ENCODE results near the gene SEC61A2. TPM values are rescaled to one million over a fixed set of nuclear protein-coding genes. Genes with fewer than 3 reads are reported as not detected.

SEC61A2 gene
- total and polyA plus RNA-seq, 10 of the 15 experiments (the other 5 are each of a cell fraction or from before 2014, with no cell fraction given) = 3.0 to 36.2 (median 8.6) TPM

- TF ChIP-seq YY1 (IDR thresholded peaks at IDR 0.05; ENCODE audit: low read depth, low read length) = 0 out of 2 replicates have a peak, but pooled peaks have one; percentile 42
- 0 out of 2 replicates have a peak, but pooled peaks have one; percentile 44 for TF ChIP-seq NBN (IDR thresholded peaks at IDR 0.05)
- no peak for TF ChIP-seq CHD4 (IDR thresholded peaks at IDR 0.05)
- no peak for TF ChIP-seq IRF4 (IDR thresholded peaks at IDR 0.05; ENCODE audit: low read depth, low read length)
- peak; percentile 34 for TF ChIP-seq E2F8 (IDR thresholded peaks at IDR 0.05; ENCODE audit: low read depth, partially characterized antibody)
- 0 out of 2 replicates have a peak, but pooled peaks have one; percentile 45 for TF ChIP-seq SMARCA5 (IDR thresholded peaks at IDR 0.05)
- 0 out of 2 replicates have a peak, but pooled peaks have one; percentile 21 for TF ChIP-seq SIN3A (IDR thresholded peaks at IDR 0.05; ENCODE audit: low read depth, low read length)
Observed at GRCh38 chr10:12130237-12130872, 878 bp downstream of the SEC61A2 start (continued).

GRCh38 chr10:12135631-12136030 is 6.2 kb downstream of the SEC61A2 start:
- no peaks in the 10 kb centered on the region for H3K9me3 ChIP-seq (replicated peaks; ENCODE audit: control insufficient read depth, insufficient read depth, low read length)
- 94% methylated on average over 3 of the region's 3 CpGs for WGBS (ENCODE audit: insufficient coverage, insufficient replicate concordance, low lambda C conversion rate, missing lambda C conversion rate)
- ATAC-seq (no peak), FAIRE-seq (no peak), DNase-seq (ENCODE audit: low read depth, low spot score) (no peak)
- H3K4me1 ChIP-seq (ENCODE audit: control insufficient read depth, insufficient read depth, low read length) = no peaks in the 10 kb centered on the region
- H3K27me3 ChIP-seq (replicated peaks in 1 of 2; ENCODE audit: control insufficient read depth in 2 of 2, insufficient read depth in 2 of 2, low read length in 1 of 2) = no peaks in the 10 kb centered on the region
- RAD21 ChIA-PET (ENCODE audit: unreplicated experiment) = no interaction called here
- no peak overlapping the region for H3K9ac ChIP-seq (ENCODE audit: control insufficient read depth, insufficient read depth, low read length)
- in situ Hi-C loops (cut with MboI) = no loop called here
- H3K4me3 ChIP-seq = no peak overlapping the region
- H2AFZ ChIP-seq (ENCODE audit: control insufficient read depth, low read depth, low read length) = no peak overlapping the region
- H4K20me1 ChIP-seq (ENCODE audit: control insufficient read depth, insufficient read depth) = no peaks in the 10 kb centered on the region
- H3K4me2 ChIP-seq (ENCODE audit: control insufficient read depth, insufficient read depth) = no peak overlapping the region
- H3K27ac ChIP-seq (ENCODE audit: control insufficient read depth, insufficient read depth) = no peak overlapping the region
- CTCF ChIA-PET = interaction anchor here (0.6 to 1.2 kb wide), 3 partner anchors 15 to 79 kb away, joined by 3 to 4 read pairs (median 4); no protein-coding TSS in a partner anchor
- peaks cover 2 to 6% of the 10 kb centered on the region in 2 experiments; a peak in 2 of 4 replicates for H3K36me3 ChIP-seq (ENCODE audit: control insufficient read depth in 2 of 2, insufficient read depth in 2 of 2, low read length in 1 of 2)
- peaks cover 14% of the 10 kb centered on the region for H3K79me2 ChIP-seq (ENCODE audit: control insufficient read depth, insufficient read depth, low read length)
- SMC1A ChIA-PET (ENCODE audit: uncharacterized antibody, unreplicated experiment) = interaction anchor here (1.0 to 1.2 kb wide), 2 partner anchors 14 to 102 kb away, joined by 4 read pairs; no protein-coding TSS in a partner anchor
- POLR2A ChIA-PET = no interaction called here
- BruUV-seq (replicated peaks) = no TSS peak
- intact Hi-C loops (cut with micrococcal nuclease; ENCODE audit: unreplicated experiment) = no loop called here
- TF ChIP-seq PML (IDR thresholded peaks at IDR 0.05; ENCODE audit: low read length) (no peak), CHD1 (IDR thresholded peaks at IDR 0.05; ENCODE audit: low read depth, low read length) (no peak), NFYA (IDR thresholded peaks at IDR 0.05; ENCODE audit: borderline replicate concordance, low read depth, low read length) (no peak), SREBF2 (IDR thresholded peaks at IDR 0.05; ENCODE audit: low read length) (no peak), DPF2 (IDR thresholded peaks at IDR 0.05) (no peak), YBX1 (IDR thresholded peaks at IDR 0.05) (no peak), ASH2L (IDR thresholded peaks at IDR 0.05; ENCODE audit: borderline replicate concordance, low read depth) (no peak), SMC3 (IDR thresholded peaks at IDR 0.05; ENCODE audit: borderline replicate concordance, low read length) (no peak), STAT1 (conservative IDR thresholded peaks at IDR 0.05) (no peak), TBL1XR1 (IDR thresholded peaks at IDR 0.05; ENCODE audit: low read depth, low read length) (no peak), CBX5 (IDR thresholded peaks at IDR 0.05; ENCODE audit: low read depth) (no peak), HDAC6 (IDR thresholded peaks at IDR 0.05; ENCODE audit: unreplicated experiment) (no peak), BMI1 (IDR thresholded peaks at IDR 0.05; ENCODE audit: borderline replicate concordance) (no peak), ZNF207 (IDR thresholded peaks at IDR 0.05; ENCODE audit: borderline replicate concordance) (no peak), NFXL1 (IDR thresholded peaks at IDR 0.05; ENCODE audit: borderline replicate concordance) (no peak), PBX3 (IDR thresholded peaks at IDR 0.05; ENCODE audit: insufficient replicate concordance, low read depth, low read length) (no peak)
